ENCODE measurements around the gene LTK.
A peak's percentile ranks its signal among the peaks of the same experiment; 100 is the strongest.

The LTK gene

GRCh38 chr15:41513506-41514227 lies at the start of gene LTK:
TSS of gene LTK (minus strand) at chr15:41513827. CDS start at chr15:41513709, 118 bp downstream.
- peak; percentile 58 for DNase-seq

DNA sequence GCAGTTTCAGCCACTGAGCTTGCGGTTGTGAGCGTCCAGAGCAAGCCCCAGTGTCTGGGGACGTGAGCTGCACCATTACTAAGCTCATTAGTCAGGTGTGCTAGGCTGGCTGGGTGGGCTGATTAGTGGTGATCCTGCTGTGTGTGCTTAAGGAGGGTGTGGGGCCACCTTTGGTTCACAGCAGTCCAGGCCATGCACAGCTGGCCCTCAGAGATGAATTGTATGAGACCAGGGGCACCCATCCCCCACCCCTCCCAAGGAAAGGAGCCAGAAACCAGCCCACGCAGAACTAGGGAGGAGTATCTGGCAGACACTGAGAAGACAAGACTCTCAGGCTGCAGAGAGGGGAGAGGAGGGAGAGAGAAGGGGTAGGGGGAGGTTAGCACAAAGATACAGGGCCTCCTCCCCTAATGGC lies 49.2 kb upstream of the LTK start:
- peak; percentile 18 for DNase-seq

- DNase-seq, result no peak
These were observed 48.6 kb upstream of the LTK start for GRCh38 chr15:41562244-41562643.

GRCh38 chr15:41561777-41562145 lies 48.1 kb upstream of the LTK start:
- peak; percentile 56 for DNase-seq

GRCh38 chr15:41561104-41561776 lies 47.6 kb upstream of the LTK start:
- no peak for DNase-seq

DNA sequence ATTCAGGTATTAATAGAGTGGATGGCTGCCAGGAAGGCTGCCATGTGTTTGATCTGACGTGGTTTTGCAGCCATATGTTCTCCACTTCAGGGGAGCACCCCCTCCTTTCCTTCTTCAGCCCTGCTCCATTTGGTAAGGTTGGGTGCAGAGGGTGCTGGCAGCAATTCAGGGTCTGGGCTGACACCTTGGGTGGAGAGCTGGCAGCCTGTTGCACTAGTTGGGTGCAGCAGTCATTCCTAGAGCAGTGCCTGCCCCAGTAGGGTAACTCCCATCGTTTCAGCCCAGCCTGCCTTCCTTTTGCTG lies 46.9 kb upstream of the LTK start:
- DNase-seq, result no peak

DNA sequence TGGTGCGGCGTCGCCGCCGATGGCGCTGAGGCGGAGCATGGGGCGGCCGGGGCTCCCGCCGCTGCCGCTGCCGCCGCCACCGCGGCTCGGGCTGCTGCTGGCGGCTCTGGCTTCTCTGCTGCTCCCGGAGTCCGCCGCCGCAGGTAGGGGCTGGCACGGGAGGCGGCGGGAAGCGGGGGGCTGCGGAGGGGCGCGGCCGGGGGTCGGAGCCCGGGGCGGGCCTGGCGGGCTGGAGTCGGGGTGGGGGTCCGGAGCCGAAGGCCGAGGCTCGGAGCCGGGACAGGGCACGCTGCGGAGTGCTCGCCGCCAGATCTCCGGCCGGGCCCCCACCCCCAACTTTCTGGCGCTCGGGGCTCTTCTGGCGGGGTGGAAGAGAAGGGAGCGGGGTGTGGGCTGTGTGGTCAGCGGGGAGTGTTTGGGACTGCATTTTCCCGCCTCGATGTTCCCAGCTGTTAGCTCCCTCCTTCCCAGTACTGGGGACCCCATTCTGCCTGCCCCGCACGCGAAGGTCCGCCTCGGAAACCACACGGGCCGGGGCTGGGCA lies 45.7 kb upstream of the LTK start:
- peak; percentile 58 for DNase-seq

- DNase-seq, result peak; percentile 12
These were observed 45.0 kb upstream of the LTK start, which contains the start of gene TYRO3 for GRCh38 chr15:41558400-41559238. TSS of gene TYRO3 (plus strand) at chr15:41559212. CDS start at chr15:41559258, 46 bp downstream.

- DNase-seq, result peak; percentile 89
These were observed 44.2 kb upstream of the LTK start for GRCh38 chr15:41557673-41558399.

- no peak for DNase-seq
These were observed 43.0 kb upstream of the LTK start for GRCh38 chr15:41556677-41557076.

GRCh38 chr15:41554915-41555314 lies 41.3 kb upstream of the LTK start:
- no peak for DNase-seq

GRCh38 chr15:41554343-41554742 lies 40.7 kb upstream of the LTK start:
- no peak for DNase-seq

GRCh38 chr15:41553731-41554130 lies 40.1 kb upstream of the LTK start:
- DNase-seq, result no peak

GRCh38 chr15:41550066-41550775 lies 36.6 kb upstream of the LTK start:
- DNase-seq, result no peak

DNA sequence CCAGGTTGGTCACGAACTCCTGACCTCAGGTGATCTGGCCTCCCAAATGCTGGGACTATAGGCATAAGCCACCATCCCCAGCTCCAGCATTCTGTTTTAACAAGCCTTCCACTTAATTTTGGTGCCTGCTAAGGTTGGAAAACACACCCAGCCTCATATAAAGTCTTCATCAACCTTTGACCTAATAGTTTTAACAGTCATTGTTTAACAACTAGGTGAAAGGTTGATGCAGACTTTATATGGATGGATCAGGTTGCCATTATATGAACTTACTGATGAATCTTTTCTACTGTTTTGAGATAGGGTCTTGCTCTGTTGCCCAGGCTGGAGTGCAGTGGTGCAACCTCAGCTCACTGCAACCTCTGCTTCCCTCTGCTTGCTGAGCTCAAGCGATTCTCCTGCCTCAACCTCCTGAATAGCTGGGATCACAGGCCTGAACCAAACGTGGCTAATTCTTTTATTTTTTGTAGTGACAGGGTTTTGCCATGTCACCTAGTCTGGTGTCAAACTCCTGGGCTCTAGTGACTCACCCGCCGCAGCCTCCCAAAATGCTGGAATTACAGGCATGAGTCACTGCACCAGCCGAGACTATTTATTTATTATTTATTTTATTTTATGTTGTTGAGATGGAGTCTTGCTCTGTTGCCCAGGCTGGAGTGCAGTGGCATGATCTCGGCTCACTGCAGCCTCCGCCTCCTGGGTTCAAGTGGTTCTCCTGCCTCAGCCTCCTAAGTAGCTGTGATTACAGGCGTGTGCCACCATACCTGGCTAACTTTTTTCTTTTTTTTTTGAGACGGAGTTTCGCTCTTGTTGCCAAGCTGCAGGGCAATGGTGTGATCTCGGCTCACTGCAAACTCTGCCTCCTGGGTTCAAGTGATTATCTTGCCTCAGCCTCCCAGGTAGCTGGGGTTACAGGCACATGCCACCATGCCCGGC lies 33.5 kb upstream of the LTK start:
- DNase-seq, result no peak

DNA sequence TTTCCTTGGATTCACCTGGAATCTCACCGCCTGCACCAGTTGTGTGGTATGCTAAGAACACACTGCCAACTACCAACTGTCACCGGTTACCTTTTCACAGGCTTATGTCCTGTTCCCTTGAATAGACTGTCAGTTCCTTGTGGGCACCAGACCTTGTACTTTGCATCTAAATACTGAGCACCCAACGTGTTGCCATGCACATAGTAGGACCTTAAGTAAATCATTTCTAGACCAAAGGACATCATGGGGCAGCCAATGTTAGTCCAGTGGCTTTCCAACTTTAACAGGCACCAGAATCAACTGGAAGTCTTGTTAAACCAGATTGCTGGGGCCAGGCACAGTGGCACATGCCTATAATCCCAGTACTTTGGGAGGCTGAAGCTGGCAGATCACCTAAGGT lies 31.6 kb upstream of the LTK start:
- DNase-seq, result no peak

- DNase-seq, result peak; percentile 15
These were observed 31.0 kb upstream of the LTK start for GRCh38 chr15:41544650-41545015.

GRCh38 chr15:41543521-41543870 lies 29.9 kb upstream of the LTK start:
- no peak for DNase-seq

DNA sequence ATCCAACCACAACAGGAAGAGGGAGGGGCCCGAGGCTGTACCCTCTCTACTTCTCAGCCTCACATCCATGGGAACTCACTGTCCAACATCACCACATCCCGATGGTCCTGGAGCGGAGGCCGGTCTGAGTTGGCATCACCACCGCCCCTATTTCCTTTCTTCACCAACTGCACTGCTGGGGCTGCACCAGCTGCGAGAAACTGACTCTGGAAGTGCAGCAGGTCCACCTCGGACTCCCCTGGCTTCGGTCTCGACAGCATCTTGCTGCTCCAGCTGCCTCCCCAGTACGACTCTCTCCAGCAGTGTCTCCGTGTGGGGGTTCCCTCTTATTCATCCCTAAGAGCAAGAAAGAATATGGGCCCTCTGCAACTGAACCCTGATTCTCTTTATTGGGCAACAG lies 23.2 kb upstream of the LTK start:
- DNase-seq, result no peak

DNA sequence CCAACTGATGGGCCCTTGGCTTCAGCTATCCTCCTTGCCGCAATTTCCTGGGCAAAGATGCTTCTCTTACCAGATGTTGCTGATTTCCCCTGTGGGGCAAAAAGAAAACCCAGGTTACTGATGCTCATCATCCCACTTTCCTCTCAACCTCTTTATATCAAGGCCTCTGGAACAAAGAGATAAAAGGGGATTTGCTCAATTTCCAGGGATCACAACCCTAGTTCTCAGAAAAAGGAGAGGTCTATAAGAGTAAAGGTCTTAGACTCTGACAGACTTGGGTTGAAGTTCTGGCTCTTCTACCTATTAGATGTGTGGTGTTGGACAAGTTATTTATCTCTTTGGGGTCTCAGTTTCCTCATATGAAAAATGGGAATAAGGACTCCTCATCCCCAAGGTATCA lies 21.9 kb upstream of the LTK start:
- no peak for DNase-seq

- no peak for DNase-seq
These were observed 16.8 kb upstream of the LTK start for GRCh38 chr15:41530363-41530956.

All from retina (tissue), 1 donor.